Sigmoid colon (tissue), 7 donors: ENCODE results near the gene HTRA3. TPM values are rescaled to one million over a fixed set of nuclear protein-coding genes. Genes with fewer than 3 reads are reported as not detected.

Experiments used
- DNase-seq: peaks from one replicate; pipeline ENCODE4 v3.0.0-alpha.2; 2019
- H3K27ac ChIP-seq, 4 donors: fragments of 200-600 bp; sonication (generic); one replicate each; pipeline ENCODE4 v1.5.1; 2016 to 2019; ENCODE audit warnings: mild to moderate bottlenecking in 1 of 4
- H3K27me3 ChIP-seq, 3 donors: fragments of 200-600 bp; sonication (generic); one replicate each; pipeline ENCODE4 v1.5.1; 2019; ENCODE audit warnings: mild to moderate bottlenecking in 1 of 3
- H3K36me3 ChIP-seq, 4 donors: fragments of 200-600 bp; sonication (generic); one replicate each; pipeline ENCODE4 v1.5.1; 2016 to 2019
- H3K4me1 ChIP-seq, 4 donors: fragments of 200-600 bp; sonication (generic); one replicate each; pipeline ENCODE4 v1.5.1; 2017 to 2019
- H3K4me3 ChIP-seq, 4 donors: fragments of 200-600 bp; sonication (generic); one replicate each; pipeline ENCODE4 v1.5.1; 2017 to 2019; ENCODE audit warnings: mild to moderate bottlenecking in 2 of 4, moderate library complexity in 1 of 4
- H3K9me3 ChIP-seq, 4 donors: fragments of 200-600 bp in 3 of 4; sonication (generic) in 3 of 4; one replicate each; pipeline versions ENCODE4 v1.5.1 to v1.6.1; 2013 to 2019
- CTCF ChIP-seq, 4 experiments: fragments of 450-650 bp in 3 of 4; fragments of 200-600 bp in 1 of 4; IDR thresholded peaks; one replicate each; pipeline ENCODE4 v1.5.1; 2016 to 2019; ENCODE audit warnings: antibody characterized with exemption in 4 of 4, mild to moderate bottlenecking in 3 of 4, moderate library complexity in 2 of 4
- EP300 ChIP-seq, 4 donors: sonication (generic); formaldehyde crosslinking; IDR thresholded peaks; one replicate each; pipeline ENCODE4 v1.6.1; 2017; ENCODE audit warnings: antibody characterized with exemption in 4 of 4
- POLR2A ChIP-seq, 2 donors: fragments of 450-650 bp; IDR thresholded peaks; one replicate each; pipeline ENCODE4 v1.6.1; 2016; ENCODE audit warnings: antibody characterized with exemption in 2 of 2, mild to moderate bottlenecking in 2 of 2, moderate library complexity in 2 of 2
- POLR2AphosphoS5 ChIP-seq, 4 donors: sonication (generic); formaldehyde crosslinking; IDR thresholded peaks; one replicate each; pipeline ENCODE4 v1.6.1; 2017; ENCODE audit warnings: antibody characterized with exemption in 4 of 4
- WGBS, 2 donors: extraction: QIAGEN DNeasy Blood & Tissue Kit; methylation state at CpG; one replicate each; pipeline ENCODE4 v1.1.7; 2013; 5-methylcytosine and 5-hydroxymethylcytosine counted together
- intact Hi-C: fragments of 100-400 bp; cut with DNase I; formaldehyde crosslinking; loops from one replicate; pipeline ENCODE4 v1.15.1; 2023
- polyA plus RNA-seq, 3 donors: library from polyadenylated mRNA; stranded (reverse); fragments of 200-250 nt; gene quantifications; one replicate each; pipeline ENCODE4 v1.2.3, GENCODE V29; 2013
- total RNA-seq, 4 donors: library from RNA; depleted of rRNA; stranded (reverse); fragments of >200 nt; gene quantifications; one replicate each; pipeline ENCODE4 v1.1.0, GENCODE V29; 2016
- donor health status: healthy with polysubstance abuse.
- donor health status: Bipolar disorder and iron deficiency.
- donor health status: healthy.

HTRA3 gene
- total and polyA plus RNA-seq, 7 donors: 1.2 to 49.6 (median 14.5) TPM

GRCh38 chr4:8283631-8284121, 14.1 kb downstream of the HTRA3 start:
- Histone ChIP-seq H3K36me3 (no peaks in the 10 kb centered on the region), H3K4me1 (peaks cover 0 to 46% (median 40%) of the 10 kb centered on the region in 4 donors), H3K9me3 (no peaks in the 10 kb centered on the region), H3K27ac (peak overlapping the region in 1 of 4 donors; percentile 17), H3K4me3 (no peak overlapping the region), H3K27me3 (no peaks in the 10 kb centered on the region)
- WGBS, 2 donors: 75 to 84% methylated on average over 20 of the region's 20 CpGs
- intact Hi-C loops: no loop called here
- TF ChIP-seq POLR2A (IDR thresholded peaks at IDR 0.05): no peak
- TF ChIP-seq CTCF (IDR thresholded peaks at IDR 0.05): no peak
- no peak for TF ChIP-seq POLR2AphosphoS5 (IDR thresholded peaks at IDR 0.05)
- TF ChIP-seq EP300 (IDR thresholded peaks at IDR 0.05): no peak
- DNase-seq: peak; percentile 66

- TF ChIP-seq POLR2AphosphoS5 (IDR thresholded peaks at IDR 0.05) (no peak), CTCF (IDR thresholded peaks at IDR 0.05) (no peak), EP300 (IDR thresholded peaks at IDR 0.05) (no peak), POLR2A (IDR thresholded peaks at IDR 0.05) (no peak)
- Histone ChIP-seq H3K4me1 (peaks cover 0 to 39% (median 34%) of the 10 kb centered on the region in 4 donors), H3K4me3 (no peak overlapping the region), H3K36me3 (no peaks in the 10 kb centered on the region), H3K9me3 (no peaks in the 10 kb centered on the region), H3K27me3 (no peaks in the 10 kb centered on the region), H3K27ac (no peak overlapping the region)
- 57 to 82% methylated on average over 11 of the region's 11 CpGs for WGBS, 2 donors
- intact Hi-C loops: no loop called here
- DNase-seq: peak; percentile 62
Observed at GRCh38 chr4:8284391-8284790, 14.8 kb downstream of the HTRA3 start.

- Histone ChIP-seq H3K36me3 (no peaks in the 10 kb centered on the region), H3K4me1 (peaks cover 0 to 33% (median 28%) of the 10 kb centered on the region in 4 donors), H3K27ac (peak overlapping the region in 2 of 4 donors; percentile 4 to 39), H3K4me3 (no peak overlapping the region), H3K9me3 (no peaks in the 10 kb centered on the region), H3K27me3 (no peaks in the 10 kb centered on the region)
- WGBS, 2 donors: 61 to 77% methylated on average over 16 of the region's 16 CpGs
- TF ChIP-seq CTCF (IDR thresholded peaks at IDR 0.05) (no peak), EP300 (IDR thresholded peaks at IDR 0.05) (no peak), POLR2A (IDR thresholded peaks at IDR 0.05) (no peak)
- peak; percentile 57 for DNase-seq
- intact Hi-C loops: no loop called here
Observed at GRCh38 chr4:8285143-8285975, 15.8 kb downstream of the HTRA3 start.

- WGBS, 2 donors: 76 to 86% methylated on average over 23 of the region's 23 CpGs
- no peak for TF ChIP-seq POLR2A (IDR thresholded peaks at IDR 0.05)
- TF ChIP-seq POLR2AphosphoS5 (IDR thresholded peaks at IDR 0.05): peak in 3 of 4 donors; percentile 62 to 80 (median 69)
- no peak for TF ChIP-seq CTCF (IDR thresholded peaks at IDR 0.05)
- peak in 1 of 4 donors; percentile 49 for TF ChIP-seq EP300 (IDR thresholded peaks at IDR 0.05)
- H3K27ac ChIP-seq: peak overlapping the region in 3 of 4 donors; percentile 4 to 39 (median 6)
- no peak overlapping the region for H3K4me3 ChIP-seq
- H3K27me3 ChIP-seq: no peaks in the 10 kb centered on the region
- H3K4me1 ChIP-seq: peaks cover 0 to 26% (median 20%) of the 10 kb centered on the region in 4 donors
- intact Hi-C loops: no loop called here
- peak; percentile 79 for DNase-seq
- no peaks in the 10 kb centered on the region for H3K9me3 ChIP-seq
- no peaks in the 10 kb centered on the region for H3K36me3 ChIP-seq
Observed at GRCh38 chr4:8285976-8286718, 16.6 kb downstream of the HTRA3 start.
